NCI-H82 treated with DMSO at 0.1 percent for 48 hours (cell line): ENCODE measurements around the gene CPNE6.
A peak's percentile ranks its signal among the peaks of the same experiment; 100 is the strongest.

Source experiments
- DNase-seq: peaks from one replicate; lab custom pipeline; 2025; ENCODE audit not compliant: unreplicated experiment; lab: John Stamatoyannopoulos, UW

CPNE6 gene

GRCh38 chr14:24084440-24084839 is 13.1 kb downstream of the CPNE6 start:
- no peak for DNase-seq

GRCh38 chr14:24085215-24085614 is 13.9 kb downstream of the CPNE6 start:
- peak; percentile 86 for DNase-seq

- peak; percentile 87 for DNase-seq
These were observed 15.0 kb downstream of the CPNE6 start for GRCh38 chr14:24086193-24086955.

GRCh38 chr14:24087004-24087403 is 15.6 kb downstream of the CPNE6 start:
- no peak for DNase-seq

GRCh38 chr14:24088095-24088494 is 16.7 kb downstream of the CPNE6 start:
- DNase-seq = no peak

- DNase-seq = no peak
These were observed 18.5 kb downstream of the CPNE6 start for GRCh38 chr14:24089890-24090289.

GRCh38 chr14:24092110-24092504 is 20.7 kb downstream of the CPNE6 start:
- no peak for DNase-seq

- DNase-seq = no peak
These were observed 21.3 kb downstream of the CPNE6 start for GRCh38 chr14:24092505-24093206.

- DNase-seq = no peak
These were observed 22.0 kb downstream of the CPNE6 start for GRCh38 chr14:24093207-24093900.

GRCh38 chr14:24093901-24094840 is 22.8 kb downstream of the CPNE6 start, which contains the start of gene PCK2:
PCK2 (plus strand) TSS chr14:24094311; CDS start chr14:24094406, 95 bp downstream.
- peak; percentile 70 for DNase-seq

- DNase-seq = no peak
These were observed 23.5 kb downstream of the CPNE6 start for GRCh38 chr14:24094841-24095270.

GRCh38 chr14:24095271-24096068 is 24.1 kb downstream of the CPNE6 start:
- peak; percentile 18 for DNase-seq

- no peak for DNase-seq
These were observed 25.3 kb downstream of the CPNE6 start for GRCh38 chr14:24096545-24097181.

- no peak for DNase-seq
These were observed 27.0 kb downstream of the CPNE6 start for GRCh38 chr14:24098229-24098926.

GRCh38 chr14:24098927-24099813 is 27.8 kb downstream of the CPNE6 start:
- no peak for DNase-seq

- DNase-seq = no peak
These were observed 29.0 kb downstream of the CPNE6 start for GRCh38 chr14:24100197-24100981.

GRCh38 chr14:24100982-24101494 is 29.7 kb downstream of the CPNE6 start:
- no peak for DNase-seq
